ENCODE results near the gene SCGB3A2.
"Not testable (repeated sequence)": the region's sequence is repeated elsewhere in the genome, so short reads cannot be mapped to it uniquely, and the experiment has no call there.

Gene SCGB3A2

DNA sequence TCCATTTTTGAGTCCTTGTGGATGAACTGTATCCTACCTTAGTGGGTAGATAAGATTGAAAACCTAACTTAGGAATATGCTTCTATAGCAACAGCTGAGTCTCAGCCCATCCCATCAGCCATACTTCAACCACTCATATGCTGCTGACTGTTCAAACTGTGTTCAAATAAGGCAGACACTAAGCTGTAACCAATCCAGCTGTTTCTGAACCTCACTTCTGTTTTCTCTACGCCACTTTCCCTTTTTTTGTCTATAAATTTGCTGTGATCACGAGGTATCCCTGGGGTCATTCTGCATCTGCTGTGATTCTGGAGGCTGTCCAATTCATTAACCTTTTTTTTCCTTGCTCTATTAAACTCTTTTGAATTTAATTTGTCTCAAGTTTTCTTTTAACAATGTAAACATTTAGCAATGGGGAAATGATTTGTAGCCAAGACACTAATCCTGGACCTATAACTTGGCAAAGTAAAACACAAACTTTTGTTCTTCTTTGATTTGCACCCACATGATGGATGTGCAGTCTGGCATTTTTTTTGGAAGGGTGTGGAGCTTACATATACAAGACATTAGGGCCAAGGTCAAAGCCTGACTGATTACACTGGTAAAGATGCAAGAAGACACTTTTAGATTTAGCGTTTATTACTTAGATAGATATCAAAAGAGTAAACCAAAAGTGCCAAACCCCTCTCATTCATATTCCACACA, 14.9 kb upstream of the SCGB3A2 start:
- no peak for DNase-seq (ENCODE audit: low read depth)

DNA sequence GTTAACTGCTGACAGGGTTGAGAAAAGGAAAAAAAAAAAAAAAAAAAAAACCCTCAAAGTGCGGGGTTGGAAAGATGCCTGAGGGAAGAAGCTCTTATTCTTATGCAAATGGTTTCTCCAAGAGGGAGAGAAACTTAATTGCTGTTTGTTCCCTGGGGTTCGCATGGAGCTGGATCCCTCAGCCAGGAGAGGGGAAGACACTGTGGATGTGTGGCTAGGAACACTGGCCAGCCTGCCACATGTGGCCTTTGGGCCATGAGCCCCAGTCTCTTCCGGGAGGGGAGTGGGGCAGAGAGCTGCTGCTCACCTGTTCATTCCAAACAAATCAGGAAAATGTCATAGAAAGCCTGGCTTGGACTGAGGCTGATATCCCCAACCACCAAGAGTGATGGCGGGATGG, 9.4 kb upstream of the SCGB3A2 start:
- DNase-seq (ENCODE audit: low read depth): no peak

DNA sequence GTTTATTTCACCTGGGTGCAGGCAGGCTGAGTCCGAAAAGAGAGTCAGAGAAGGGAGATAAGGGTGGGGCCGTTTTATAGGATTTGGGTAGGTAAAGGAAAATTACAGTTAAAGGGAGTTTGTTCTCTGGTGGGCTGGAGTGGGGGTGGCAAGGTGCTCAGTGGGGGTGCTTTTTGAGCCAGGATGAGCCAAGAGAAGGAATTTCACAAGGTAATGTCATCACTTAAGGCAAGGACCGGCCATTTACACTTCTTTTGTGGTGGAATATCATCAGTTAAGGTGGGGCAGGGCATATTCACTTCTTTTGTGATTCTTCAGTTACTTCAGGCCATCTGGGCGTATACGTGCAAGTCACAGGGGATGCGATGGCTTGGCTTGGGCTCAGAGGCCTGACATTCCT, 8.6 kb upstream of the SCGB3A2 start:
- not testable (repeated sequence) for DNase-seq (ENCODE audit: low read depth)

DNA sequence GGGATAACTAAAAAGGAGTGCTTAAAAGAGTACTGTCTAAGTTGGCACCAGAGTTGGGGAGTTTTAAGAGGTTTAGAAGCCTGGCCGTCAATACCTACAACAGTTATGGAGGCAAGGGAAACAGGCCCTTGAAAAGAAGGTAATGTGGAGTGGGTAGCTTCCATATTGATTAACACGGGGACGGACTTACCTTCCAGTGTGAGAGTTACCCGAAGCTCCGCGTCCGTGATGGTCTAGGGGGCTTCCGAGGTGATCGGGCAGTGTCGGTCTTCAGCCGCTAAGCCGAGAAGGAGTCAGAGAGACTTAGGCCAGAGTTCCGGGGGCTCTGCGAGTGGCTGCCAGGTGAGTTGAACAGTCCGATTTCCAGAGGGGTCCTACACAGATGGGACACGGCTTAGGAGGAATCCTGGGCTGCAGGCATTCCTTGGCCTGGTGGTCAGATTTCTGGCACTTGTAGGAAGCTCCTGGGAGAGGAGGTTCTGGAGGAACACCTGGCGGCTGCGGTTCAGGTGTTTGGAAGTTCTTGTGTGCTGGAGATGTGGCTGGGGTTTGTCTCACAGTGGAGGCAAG, 6.4 kb upstream of the SCGB3A2 start:
- DNase-seq (ENCODE audit: low read depth): not testable (repeated sequence)

DNA sequence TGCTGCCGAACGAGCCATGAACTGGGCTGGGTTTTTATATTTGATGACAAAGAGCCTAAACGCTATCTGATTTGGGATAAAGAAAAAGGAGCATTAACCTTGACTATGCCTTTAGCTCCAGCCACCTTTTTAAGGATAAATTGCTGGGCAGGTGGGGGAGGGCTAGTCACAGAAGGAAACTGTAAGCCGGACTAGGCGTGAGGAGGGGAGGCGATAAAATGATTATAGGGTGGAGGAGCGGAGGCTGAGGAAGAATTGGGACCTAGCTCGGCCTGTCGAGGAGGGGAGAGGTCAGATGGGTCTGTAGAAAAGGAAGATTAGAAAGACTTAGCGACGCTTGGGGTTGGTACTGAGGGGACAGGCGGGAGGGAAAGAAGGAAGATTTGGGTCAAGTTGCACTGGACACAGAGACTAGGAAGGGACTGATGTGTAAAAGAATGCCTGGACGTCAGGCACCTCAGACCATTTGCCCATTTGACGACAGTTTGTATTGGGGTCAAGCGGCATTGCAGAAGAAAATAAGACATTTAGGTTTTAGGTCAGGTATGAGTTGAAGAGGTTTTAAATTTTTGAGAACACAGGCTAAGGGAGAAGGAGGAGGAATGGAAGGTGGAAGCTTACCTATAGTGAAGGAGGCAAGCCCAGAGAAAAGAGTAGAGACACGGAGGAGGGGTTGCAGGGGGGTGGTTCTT, 5.6 kb upstream of the SCGB3A2 start:
- not testable (repeated sequence) for DNase-seq (ENCODE audit: low read depth)

DNA sequence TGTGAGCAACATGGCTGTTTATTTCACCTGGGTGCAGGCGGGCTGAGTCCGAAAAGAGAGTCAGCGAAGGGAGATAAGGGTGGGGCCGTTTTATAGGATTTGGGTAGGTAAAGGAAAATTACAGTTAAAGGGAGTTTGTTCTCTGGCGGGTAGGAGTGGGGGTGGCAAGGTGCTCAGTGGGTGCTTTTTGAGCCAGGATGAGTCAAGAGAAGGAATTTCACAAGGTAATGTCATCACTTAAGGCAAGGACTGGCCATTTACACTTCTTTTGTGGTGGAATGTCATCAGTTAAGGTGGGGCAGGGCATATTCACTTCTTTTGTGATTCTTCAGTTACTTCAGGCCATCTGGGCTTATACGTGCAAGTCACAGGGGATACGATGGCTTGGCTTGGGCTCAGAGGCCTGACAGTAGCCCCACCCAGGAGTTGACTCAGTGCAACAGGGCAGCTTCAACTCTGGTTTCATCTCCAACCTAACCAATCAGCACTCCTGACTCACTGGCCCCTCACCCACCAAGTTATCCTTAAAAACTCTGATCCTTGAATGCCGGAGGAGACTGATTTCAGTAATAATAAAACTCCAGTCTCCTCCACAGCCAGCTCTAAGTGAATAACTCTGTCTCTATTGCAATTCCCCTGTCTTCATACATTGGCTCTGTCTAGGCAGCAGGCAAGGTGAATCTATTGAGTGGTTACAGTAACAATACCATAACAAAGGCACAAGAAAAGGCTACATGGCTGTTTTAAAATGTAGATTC, 4.2 kb upstream of the SCGB3A2 start:
- not testable (repeated sequence) for DNase-seq (ENCODE audit: low read depth)

DNA sequence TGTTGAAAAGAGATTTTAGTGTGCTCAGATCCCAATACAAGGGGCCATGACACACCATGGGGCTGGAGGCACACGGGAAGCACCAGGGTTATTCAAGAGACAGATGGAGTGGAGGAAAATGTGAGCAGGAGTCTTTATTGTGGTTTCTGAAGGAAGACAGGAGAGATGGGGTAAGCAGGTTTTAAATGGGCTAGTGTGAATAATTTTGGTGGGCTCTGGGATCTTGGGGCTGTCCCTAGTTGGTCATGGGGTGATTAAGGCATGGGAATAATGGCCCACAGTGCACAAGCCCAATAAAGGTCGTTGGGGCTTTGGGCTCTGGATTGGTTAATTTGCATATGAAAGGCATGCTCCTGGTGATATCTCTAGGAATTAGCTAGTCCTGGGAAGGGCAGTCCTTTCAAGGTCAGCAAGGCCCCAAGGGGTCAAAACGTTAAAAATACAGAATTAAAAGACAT, 3.6 kb upstream of the SCGB3A2 start:
- DNase-seq (ENCODE audit: low read depth): no peak

DNA sequence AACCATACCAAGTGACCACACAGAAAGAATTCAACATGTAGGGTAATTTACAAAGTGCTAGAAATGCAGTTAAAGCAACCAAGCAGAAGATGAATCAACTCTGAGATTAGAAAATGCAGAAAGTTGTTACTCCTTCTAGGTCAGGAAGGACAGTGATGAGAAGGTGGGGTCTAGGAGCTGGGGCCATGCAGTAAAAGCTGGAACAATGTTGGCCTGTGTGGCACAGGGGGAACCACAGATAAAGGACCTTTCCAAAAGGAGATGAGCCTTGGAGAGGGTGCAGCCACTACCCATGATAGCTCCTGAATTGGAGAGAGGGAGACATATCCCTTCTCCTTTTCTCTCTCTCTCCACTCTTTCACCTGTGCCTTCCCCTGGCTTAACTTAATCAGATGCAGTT, 2.4 kb upstream of the SCGB3A2 start:
- no peak for DNase-seq (ENCODE audit: low read depth)

DNA sequence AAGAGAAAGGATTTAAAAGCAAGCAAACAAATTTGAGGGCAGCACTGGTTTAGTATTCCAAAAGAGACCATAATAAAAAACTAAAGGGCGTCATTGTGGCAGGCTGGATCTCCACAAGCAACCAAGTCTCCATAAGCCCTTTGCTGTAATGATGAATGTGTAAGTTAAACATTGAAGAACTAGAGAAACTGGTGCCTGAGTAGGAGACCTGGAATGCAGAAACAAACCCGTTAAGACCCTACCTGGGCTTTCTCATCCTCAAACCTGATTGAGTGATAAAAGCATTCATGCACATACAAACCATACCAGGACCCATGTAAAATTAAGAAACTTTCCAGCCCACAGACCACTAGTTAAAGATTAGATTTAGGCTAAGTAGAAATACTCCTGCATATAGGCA, 1.9 kb upstream of the SCGB3A2 start:
- DNase-seq (ENCODE audit: low read depth): no peak

DNA sequence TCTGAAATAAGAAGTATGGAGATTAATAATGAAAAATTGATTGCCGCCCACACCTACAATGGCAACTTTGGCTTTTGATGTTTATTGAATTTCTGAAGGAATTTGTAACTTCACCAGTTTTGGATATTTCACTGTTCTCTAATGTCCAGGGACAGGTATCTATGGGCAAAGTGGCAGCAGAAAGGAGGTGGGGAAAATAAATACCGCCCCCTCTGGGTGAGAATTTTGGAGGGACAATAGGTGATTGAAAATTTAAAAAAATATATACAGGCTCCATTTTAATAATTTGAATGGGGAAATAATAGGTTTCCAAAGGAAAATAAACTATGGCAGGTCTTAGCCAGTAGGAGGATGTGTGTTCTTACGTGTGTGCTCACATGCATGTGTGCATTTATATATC, 1.3 kb downstream of the SCGB3A2 start:
- DNase-seq (ENCODE audit: low read depth): no peak

DNA sequence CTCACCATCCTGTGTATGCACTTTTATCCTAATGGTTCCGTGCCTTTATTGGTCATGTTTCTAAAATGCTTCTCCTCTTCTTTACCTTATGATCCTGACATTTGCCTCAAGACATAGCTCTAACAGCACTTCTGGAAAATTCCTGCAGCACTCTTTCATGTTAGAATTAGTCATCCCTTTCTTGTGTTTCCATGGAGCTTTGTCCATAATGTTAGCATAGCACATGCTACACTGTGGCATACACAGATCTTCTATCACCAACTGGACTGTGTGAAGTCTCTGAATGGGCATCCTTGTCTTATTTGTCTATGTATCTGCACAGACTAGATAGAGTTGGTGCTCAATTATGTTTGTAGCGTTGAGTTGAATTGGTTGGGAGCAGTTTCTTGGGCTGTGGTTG, 2.0 kb downstream of the SCGB3A2 start:
- DNase-seq (ENCODE audit: low read depth): no peak

DNA sequence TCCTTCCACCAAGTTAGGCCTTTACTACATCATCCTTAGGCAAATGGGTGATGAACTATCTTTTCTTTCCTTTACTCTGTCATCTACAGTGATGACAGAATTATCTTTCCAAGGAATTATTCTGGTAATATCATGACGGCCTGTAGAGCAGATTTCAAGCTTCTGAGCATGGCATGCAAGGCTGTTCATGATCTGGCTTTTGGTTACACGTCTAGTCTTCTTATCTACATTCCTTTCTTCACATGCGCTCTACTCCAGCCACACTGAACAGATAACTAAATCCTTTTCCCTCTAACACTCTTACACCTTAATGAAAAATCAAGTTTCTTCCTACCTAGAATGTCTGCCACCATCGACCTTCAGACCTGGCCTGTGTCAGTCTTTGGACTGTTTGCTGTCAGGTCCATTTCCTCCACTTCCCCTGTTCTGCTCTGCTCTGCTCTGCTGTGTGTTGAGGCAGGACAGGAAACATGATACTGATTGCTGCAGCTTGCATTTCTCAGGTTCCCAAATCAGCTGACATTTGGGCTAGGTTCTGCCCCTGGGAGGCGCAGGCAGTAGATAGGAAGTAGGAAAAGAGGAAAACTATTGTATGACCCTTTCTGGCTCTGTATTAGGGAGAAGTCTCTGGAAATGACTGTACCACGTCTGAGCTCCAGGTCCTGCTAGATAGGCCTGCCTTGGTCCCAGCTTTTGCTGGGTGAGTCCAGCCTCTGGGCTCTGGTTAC, 4.2 kb downstream of the SCGB3A2 start:
- no peak for DNase-seq (ENCODE audit: low read depth)

DNA sequence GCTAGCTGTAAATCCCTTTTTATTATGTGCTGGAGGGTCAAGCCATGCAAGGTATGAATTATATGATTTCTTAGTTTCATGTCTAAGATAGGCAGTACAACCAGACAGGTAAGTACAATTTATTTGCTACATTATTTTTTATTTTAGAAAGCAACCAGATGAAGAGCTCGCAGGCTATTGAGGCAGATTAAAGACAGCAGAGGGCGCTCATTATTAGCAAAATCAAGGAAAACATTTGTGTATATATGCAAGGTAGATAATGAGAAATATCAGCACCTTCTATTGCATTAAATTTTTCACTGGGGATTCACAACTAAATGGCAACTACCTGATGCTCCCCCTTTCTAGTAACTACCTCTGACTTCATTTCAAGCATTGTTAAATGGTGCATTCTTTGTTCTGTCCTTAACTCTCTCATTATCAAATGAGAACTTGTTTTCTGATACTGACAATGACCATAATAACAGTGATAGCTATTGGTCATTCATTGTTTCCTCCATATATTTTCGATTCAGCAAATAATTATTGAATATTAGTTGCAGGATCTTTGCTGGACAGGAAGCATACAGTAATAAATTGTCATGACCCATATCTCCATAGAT, 8.6 kb downstream of the SCGB3A2 start:
- no peak for DNase-seq (ENCODE audit: low read depth)

DNA sequence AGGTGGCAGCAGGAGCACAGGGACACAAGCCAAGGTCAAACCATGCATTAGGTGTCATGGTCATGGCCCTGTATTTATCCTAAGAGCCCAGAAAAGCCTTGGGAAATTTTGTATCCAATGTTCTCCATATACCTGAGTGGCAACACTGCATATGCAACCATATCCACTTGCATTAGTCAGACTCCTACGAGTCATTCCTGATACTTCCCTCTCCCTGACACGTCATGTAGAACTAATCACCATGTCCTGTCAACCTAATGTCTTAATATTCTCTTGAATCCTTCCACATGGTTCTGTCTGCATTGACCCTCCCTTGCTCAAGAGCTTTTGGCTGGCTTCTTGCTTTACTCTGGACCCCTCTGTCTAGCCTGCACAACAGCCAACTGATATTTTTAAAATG, 9.4 kb downstream of the SCGB3A2 start:
- DNase-seq (ENCODE audit: low read depth): no peak

DNA sequence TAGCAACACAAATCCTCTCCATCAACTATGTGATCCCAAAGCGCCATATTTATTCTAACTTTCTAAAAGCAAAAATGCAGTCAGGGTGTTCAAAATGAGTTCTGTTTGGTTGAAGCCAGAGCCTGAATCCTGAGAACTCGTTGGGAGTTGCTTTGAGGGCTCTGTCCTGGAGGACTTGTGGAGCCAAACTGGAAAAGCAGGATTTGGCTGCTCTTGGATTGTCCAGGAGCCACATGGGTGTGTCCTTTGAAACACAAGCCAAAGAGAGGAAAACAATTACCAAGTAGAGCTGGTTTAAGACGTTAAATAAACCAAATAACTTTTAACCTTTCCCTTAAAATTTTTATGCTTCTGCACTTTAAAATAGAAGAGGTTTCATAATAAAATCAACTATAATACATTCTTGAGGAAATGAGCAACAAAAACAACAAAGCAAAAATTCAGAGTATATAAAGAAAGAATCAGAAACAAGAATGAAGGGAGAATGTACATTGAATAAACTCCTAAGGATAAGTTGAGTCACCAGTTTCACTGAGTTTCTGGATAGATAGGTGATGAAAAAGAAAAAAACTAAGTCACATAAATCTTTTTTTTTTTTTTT, 14.3 kb downstream of the SCGB3A2 start:
- no peak for DNase-seq (ENCODE audit: low read depth)

DNA sequence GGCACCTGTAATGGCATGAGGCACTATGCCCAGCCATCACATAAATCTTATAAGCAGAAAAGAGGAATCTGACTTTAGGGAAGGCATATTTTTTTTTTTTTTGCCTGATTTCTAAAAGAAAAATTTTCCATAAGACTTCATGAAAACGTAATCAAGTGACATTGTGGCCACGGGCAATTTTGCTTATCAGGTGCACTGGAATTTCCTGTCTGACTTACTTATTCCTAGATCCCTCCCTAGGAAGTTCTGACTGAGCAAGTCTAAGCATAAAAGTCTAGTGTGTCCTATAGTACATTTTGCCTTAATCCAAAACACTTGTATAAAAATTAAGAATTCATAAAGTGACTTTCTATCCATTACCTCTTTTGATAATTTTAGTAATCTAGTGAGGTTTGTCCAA, 15.3 kb downstream of the SCGB3A2 start:
- DNase-seq (ENCODE audit: low read depth): no peak

DNA sequence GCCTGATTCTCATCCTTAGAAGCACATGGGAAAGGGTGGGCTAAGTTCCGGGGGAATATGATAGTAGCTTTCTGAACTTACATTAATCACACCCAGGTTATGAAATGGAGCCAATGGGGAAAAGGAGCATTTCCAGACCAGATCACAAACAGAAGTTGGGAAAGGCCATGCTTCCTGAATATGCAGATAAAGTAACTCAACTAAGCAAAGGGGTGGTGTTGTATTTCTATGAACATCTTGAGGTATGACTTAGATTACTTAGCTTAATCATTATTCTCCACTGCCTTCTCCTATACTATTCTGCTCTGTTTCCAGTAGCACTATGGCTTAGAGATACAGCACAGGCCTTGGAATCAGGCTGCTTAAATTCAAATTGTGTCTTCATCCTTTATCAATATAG, 17.4 kb downstream of the SCGB3A2 start:
- no peak for DNase-seq (ENCODE audit: low read depth)

DNA sequence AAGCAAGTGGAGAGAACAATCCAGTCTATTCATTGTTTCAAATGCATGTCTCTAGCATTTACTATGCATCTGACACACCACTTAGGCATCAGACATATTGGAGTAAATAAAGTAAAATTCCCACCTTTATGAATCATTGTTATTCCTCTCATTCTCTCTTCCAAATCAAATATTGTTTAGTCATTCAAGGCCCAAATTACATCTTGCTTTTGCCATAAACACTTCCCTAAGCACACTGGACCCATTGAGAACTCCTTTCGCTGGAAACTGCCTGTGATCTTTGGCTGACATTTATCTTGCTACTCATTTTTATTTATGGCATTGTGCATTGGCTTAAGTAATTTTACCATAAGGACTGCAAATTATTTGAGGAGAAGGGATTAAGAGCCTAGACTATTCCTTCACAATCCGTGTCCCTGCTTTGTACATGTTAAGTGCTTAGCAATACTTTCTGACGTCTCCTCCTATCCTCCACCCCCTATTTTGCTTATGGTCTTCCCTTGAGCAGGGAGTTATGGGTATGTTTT, 20.4 kb downstream of the SCGB3A2 start:
- DNase-seq (ENCODE audit: low read depth): no peak

DNA sequence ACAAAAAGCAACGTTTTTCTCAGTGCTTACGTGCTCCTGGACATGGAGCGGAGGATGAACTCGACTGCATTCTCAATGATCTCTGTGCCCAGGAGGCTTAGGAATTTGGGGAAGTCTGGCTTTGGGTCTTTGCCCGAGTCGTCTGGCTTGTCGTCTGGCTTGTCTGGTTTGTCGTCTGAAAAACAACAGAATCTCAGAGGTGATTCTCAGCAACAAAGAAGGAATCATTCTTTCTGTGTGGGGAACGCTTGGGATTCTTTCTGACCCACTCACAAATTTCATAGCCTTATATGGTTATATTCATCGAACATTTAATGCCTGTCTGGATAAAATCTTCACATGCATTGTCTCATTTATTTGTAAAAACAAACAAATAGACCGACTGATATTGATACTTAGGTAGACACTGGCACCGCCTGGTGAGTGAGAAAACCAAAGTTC, 23.1 kb downstream of the SCGB3A2 start:
- DNase-seq (ENCODE audit: low read depth): no peak

DNA sequence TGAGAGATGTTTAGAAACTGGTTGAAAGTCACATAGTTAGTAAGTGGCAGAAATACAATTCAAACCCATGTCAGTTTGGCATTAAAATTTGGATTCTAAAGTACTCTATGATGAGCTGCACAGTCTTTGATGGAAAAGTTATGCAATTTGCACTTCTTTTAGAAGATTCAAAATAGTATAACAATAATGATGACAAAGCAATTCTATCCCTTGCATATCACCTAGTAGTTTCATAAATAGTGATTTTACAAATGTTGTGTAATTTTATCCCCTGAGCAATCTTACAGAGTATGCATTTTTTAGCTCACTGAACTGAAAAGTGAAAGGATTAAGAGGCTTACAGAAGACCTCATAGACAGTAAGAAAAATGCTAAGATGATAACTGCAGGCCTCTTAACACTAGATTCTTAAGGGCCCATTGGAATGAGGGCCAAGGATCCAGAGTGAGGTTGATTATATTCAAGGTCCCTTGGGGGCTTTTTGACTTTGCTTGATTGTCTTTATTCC, 24.2 kb downstream of the SCGB3A2 start:
- DNase-seq (ENCODE audit: low read depth): no peak

DNA sequence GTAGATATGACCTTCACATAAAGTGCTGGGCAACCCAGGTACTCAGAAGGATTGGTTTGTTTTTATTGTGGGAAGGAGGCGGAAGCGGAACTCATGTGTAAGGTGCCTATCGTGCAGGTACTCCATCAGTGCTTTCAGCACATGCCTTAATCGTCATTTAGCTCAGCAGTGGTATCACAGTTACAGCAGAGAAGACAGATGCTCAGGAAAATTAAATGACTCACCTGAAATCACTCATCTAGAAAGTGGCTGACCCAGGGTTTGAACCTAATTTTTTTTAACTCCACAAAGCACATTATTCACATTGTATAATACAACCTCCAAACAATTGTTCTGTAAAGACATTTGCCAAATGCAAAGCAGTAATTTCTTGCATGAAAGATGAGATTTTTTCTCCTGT, 25.6 kb downstream of the SCGB3A2 start:
- DNase-seq (ENCODE audit: low read depth): no peak

Measured in HS-5 (cell line).